GM12872 (cell line): Measurements from ENCODE around the gene EXD3.

Source experiments
- TF ChIP-seq, protein P1 (sequence below): IDR thresholded peaks from 3 replicates; pipeline ENCODE4 v1.5.1; 2011; ENCODE audit warnings: low read depth, mild to moderate bottlenecking, low read length, moderate library complexity; ENCODE audit not compliant: insufficient read depth

Gene EXD3

GRCh38 chr9:137265496-137266161, 157.3 kb downstream of the EXD3 start:
- TF ChIP-seq, protein P1, sequence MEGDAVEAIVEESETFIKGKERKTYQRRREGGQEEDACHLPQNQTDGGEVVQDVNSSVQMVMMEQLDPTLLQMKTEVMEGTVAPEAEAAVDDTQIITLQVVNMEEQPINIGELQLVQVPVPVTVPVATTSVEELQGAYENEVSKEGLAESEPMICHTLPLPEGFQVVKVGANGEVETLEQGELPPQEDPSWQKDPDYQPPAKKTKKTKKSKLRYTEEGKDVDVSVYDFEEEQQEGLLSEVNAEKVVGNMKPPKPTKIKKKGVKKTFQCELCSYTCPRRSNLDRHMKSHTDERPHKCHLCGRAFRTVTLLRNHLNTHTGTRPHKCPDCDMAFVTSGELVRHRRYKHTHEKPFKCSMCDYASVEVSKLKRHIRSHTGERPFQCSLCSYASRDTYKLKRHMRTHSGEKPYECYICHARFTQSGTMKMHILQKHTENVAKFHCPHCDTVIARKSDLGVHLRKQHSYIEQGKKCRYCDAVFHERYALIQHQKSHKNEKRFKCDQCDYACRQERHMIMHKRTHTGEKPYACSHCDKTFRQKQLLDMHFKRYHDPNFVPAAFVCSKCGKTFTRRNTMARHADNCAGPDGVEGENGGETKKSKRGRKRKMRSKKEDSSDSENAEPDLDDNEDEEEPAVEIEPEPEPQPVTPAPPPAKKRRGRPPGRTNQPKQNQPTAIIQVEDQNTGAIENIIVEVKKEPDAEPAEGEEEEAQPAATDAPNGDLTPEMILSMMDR: no peak

- TF ChIP-seq, protein P1: no peak
These were observed 158.9 kb downstream of the EXD3 start for GRCh38 chr9:137264067-137264466.

GRCh38 chr9:137263506-137263905, 159.5 kb downstream of the EXD3 start:
- TF ChIP-seq, protein P1: no peak

DNA sequence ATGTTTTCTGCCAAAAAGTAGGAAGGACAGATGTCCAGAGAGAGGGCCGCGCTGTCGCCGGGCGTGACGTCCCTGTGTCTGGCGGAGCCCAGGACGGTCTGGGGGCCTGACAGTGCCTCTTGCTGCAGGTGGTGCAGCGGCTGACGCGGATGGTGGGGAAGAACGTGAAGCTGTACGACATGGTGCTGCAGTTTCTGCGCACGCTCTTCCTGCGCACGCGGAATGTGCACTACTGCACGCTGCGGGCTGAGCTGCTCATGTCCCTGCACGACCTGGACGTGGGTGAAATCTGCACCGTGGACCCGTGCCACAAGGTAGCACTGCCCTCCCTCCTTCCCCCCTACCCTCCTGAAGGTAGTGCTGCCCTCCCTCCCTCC, 160.1 kb downstream of the EXD3 start:
- TF ChIP-seq, protein P1: no peak

DNA sequence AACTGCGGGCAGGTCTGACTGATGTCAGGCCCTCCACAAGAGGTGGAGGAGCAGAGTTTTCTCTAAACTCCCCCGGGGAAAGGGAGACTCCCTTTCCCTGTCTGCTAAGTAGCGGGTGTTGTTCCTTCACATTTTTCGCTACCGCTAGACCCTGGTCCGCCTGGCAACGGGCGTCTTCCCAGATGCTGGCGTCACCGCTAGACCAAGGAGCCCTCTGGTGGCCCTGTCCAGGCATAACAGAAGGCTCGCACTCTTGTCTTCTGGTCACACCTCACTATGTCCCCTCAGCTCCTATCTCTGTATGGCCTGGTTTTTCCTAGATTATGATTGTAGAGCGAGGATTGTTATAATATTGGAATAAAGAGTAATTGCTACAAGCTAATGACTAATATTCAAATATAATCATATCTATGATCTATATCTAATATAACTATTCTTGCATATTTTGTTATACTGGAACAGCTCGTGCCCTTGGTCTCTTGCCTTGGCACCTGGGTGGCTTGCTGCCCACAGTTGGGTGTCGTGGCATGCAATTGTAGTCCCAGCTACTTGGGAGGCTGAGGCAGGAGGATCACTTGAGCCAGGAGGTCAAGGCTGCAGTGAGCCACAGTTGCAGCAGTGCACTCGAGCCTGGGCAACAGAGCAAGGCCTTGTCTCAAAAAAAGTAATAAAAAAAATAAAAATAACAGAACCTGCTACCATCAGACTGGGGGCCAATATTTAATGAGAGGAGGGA, 160.6 kb downstream of the EXD3 start:
- TF ChIP-seq, protein P1: peak; percentile 25; the same call in 2 of the 3 replicates
